ENCODE data around the gene WNT2.

GRCh38 chr7:117243390-117243789, 79.5 kb downstream of the WNT2 start:
- TF ChIP-seq, protein P1, sequence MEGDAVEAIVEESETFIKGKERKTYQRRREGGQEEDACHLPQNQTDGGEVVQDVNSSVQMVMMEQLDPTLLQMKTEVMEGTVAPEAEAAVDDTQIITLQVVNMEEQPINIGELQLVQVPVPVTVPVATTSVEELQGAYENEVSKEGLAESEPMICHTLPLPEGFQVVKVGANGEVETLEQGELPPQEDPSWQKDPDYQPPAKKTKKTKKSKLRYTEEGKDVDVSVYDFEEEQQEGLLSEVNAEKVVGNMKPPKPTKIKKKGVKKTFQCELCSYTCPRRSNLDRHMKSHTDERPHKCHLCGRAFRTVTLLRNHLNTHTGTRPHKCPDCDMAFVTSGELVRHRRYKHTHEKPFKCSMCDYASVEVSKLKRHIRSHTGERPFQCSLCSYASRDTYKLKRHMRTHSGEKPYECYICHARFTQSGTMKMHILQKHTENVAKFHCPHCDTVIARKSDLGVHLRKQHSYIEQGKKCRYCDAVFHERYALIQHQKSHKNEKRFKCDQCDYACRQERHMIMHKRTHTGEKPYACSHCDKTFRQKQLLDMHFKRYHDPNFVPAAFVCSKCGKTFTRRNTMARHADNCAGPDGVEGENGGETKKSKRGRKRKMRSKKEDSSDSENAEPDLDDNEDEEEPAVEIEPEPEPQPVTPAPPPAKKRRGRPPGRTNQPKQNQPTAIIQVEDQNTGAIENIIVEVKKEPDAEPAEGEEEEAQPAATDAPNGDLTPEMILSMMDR (IDR thresholded peaks at IDR 0.05; ENCODE audit: insufficient read depth, low read length, poor library complexity, severe bottlenecking) = no peak
- TF ChIP-seq EZH2phosphoT487 (conservative IDR thresholded peaks at IDR 0.05; ENCODE audit: low read length) = no peak
